ENCODE results near the gene PARD6A.

PARD6A gene

GRCh38 chr16:67653789-67654402 lies 6.9 kb upstream of the PARD6A start:
- DNase-seq: no peak

GRCh38 chr16:67654403-67654911 lies 6.3 kb upstream of the PARD6A start:
- no peak for DNase-seq

DNA sequence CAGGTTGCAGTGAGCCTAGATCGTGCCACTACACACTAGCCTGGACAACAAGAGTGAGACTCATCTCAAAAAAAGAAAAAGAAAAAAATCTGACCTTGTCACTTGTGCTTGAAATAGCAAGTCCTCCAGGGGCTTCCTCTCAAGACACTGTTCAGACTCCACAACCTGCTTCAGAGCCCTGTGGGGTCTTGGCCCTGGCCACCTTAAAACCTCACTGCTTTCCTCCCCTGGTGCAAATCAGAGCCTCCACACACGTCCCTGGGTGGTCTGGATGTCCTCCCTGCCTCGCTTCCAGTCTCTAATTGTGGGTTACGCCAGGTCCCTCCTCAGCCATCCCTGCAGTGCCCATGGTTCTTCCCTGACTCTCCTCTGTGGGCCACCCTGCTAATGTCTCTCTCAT lies 5.4 kb upstream of the PARD6A start:
- no peak for DNase-seq

DNA sequence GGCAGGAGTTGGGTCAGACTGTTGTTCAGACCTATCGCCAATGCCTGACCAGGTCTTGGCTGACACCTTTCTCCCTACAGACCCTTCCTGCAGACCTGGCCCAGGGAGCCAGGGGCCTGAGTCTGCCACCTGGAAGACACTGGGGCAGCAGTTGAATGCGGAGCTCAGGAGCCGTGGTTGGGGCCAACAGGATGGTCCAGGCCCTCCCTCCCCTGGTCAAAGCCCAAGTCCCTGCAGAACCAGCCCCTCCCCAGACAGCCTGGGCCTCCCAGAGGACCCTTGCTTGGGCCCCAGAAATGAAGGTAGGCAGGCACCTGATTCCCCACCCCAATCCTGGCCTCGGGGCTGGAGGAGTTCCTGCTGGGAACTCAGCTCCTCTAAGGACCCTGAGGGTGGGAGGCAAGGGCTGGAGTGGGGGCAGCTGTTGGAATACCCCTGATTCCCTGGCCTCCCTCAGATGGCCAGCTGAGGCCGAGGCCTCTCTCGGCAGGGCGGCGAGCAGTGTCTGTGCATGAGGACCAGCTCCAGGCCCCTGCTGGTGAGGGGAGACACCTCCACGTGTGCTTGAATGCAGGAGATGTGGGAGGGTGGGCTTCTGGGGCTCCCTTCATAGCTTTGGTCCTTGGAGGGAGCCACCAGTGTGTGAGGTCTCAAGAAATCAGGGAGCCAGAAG lies 4.3 kb upstream of the PARD6A start:
- DNase-seq: no peak

DNA sequence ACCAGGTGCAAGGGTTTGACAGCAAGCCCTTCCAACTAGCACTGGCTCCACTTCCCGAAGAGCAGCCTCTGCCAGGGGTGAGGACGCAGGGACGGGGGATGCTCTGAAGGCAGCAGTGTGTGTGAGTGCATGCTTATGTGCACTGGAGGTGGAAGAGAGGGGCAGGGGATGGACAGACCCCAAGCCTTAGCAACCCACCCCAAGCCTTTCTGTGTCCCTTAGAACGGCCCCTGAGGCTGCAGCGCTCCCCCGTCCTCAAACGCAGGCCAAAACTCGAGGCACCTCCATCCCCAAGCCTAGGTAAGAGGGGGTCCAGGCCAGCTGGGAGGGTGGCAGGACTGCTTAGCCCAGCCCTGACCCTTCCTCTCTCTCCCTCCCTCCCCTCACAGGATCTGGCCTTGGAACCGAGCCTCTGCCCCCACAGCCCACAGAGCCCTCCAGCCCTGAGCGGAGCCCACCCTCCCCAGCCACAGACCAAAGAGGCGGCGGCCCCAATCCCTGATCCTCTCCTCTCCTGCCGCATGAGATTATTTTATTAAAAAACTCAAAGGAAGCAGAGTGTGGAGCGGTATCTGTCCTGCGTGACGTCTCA lies 3.6 kb upstream of the PARD6A start:
- no peak for DNase-seq

GRCh38 chr16:67657751-67658518 lies 2.8 kb upstream of the PARD6A start:
- no peak for DNase-seq

GRCh38 chr16:67658849-67659674 lies 1.7 kb upstream of the PARD6A start:
- no peak for DNase-seq

DNA sequence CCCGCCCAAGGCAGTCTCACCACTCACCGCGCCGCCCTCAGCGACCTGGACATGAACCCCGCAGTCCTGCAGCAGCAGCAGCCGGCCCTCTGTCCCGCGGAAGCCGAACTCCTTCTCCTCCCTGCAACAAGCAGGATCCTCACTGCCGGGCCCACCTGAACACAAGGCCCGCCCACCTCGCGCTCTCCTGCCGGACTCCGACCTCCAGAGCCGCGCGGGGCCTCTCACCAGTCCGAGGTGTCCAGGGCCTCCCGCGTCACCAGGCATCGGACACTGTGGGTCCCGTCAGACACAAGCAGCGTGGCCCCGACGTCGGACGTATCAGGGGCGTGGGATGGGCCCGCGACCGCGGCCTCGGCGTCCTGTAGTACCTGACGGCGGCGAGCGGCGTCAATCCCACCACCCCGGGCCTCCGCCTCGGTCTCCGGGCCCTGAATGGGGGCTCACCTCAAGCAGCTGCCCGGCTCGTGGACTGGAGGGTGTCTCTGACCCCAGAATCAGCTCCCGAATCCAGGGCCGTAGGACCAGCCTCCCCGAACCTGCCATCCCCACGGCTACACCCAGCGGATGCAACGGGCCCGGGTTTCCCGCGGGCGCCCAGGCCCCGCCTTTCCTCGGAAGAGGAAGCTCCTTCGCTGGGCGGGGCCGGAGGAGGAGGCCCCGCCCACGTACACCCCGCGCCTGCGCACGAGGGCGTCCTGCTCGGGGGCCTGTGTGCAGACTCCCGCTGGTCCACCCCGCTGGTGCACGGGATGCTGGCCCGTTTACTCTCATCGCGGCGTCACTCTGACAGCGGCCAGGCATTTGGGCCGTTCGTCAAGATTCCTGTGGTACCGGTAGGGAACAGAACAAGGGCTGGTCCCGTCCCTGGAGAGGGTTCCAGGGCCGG lies 841 bp upstream of the PARD6A start, which contains the start of gene ACD:
TSS of gene ACD (minus strand) at position 586 of the 889 bp plus-strand sequence. CDS start at position 546, 40 bp downstream.
- DNase-seq: peak; percentile 55 to 91

GRCh38 chr16:67661101-67661761 lies 471 bp downstream of the PARD6A start:
- DNase-seq: no peak

- DNase-seq: no peak
Observed at GRCh38 chr16:67661886-67662652, 1.3 kb downstream of the PARD6A start.

- no peak for DNase-seq
Observed at GRCh38 chr16:67662653-67663010, 1.9 kb downstream of the PARD6A start.

GRCh38 chr16:67663151-67663876 lies 2.6 kb downstream of the PARD6A start:
- no peak for DNase-seq

- DNase-seq: no peak
Observed at GRCh38 chr16:67663877-67664222, 3.1 kb downstream of the PARD6A start.

- no peak for DNase-seq
Observed at GRCh38 chr16:67664258-67664657, 3.5 kb downstream of the PARD6A start.

DNA sequence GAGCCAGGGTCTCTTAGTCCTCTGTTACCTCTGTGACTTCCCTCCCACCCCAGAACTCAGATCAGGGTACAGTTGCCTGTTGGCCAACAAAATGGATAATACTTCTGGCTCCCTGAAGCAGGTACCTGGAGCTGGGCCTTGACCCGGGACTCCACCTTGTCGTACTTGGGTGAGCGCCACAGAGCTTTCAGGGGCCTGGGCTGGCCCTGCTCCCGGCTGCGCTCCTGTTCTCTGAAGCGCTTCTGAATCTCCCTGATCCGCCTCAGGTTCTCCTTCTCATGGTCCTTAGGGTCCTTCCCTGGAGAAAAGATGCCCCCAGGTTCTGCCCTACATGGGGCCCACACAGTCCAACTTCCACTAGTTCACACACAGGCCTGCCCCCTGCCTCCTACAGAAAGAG lies 4.1 kb downstream of the PARD6A start:
- no peak for DNase-seq

GRCh38 chr16:67665598-67665997 lies 4.8 kb downstream of the PARD6A start:
- no peak for DNase-seq

DNA sequence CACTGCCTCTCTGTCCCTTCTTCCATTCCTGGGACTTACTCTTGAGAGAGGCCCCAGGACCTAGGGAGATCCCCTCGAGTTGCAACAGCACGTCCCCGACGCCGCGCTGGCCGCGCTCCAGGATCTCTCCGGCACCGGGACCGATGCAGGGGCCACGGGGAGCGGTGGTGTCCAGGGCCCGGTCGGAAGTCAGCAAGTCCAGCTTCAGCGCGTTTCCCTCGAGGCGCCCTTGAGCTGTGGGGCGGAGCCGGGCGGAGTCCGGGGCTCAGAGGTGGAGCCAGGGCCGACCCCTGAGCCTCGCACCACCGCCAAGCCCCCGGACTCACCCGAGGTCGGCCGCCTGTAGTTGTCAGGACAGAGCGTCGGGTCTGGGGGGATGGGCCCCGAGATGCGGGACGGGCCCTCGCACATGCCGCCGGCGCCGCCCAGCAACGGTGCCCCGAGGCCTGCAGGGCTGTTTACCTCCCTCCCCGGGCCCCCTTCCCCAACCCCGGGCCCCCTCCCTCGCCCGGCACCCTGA lies 5.3 kb downstream of the PARD6A start:
- DNase-seq: no peak

DNA sequence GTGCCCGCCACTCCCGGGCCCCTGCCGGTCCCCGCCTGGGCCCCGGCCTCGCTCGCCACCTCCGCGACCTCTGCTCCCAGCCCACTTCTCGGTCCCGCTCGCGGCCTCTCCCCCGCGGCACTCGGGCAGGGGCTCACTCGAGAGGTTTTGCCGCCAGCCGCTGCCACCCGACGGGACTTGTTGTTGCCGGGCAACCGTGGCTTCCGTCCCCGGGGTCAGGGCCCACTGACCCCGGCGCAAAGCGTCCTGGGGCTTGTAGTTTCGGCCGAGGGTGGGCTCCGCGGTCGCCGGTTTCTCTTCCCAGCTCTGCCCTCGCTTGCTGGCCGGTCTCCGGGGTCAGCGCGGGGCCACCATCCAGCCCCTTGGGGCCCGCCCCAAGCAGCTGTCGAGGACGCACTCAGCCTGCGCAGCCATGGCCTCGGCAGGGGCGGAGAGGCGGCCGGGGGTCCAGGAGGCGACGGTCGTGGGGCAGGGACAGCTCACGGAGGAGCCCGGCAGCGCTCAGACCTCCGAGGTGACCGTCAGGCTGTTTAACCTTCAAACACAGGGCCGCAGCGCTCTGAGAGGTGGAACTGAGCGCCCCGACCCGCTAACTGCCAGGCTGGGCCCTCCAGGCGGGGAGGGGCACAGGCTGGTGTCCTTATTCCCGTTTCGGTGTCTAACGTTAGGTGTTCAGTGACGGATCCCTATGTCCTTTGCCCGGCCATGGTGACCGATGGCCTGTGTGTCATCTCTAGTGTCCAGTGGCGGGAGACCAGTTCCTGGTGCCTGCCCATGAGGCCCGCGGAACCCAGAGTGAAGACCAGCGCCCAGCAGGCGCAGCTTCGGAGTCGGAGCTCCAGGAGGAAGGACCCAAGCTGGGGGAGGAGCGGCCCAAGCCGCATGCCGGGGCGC lies 6.0 kb downstream of the PARD6A start, which contains the start of the genes C16orf86 and ENKD1:
TSS of gene C16orf86 (plus strand) at position 256 of the 894 bp plus-strand sequence. CDS start at position 413, 157 bp downstream.
TSS of gene ENKD1 (minus strand) at position 192 of the 894 bp plus-strand sequence. CDS start 308 bp downstream, outside the sequence.
- DNase-seq: peak in 1 of 2 experiments; percentile 71

All from NCI-H446 (cell line).